ENCODE measurements around the gene IRAK3. TPM values are rescaled to one million over a fixed set of nuclear protein-coding genes. Genes with fewer than 3 reads are reported as not detected.
"Not testable (repeated sequence)": the region's sequence is repeated elsewhere in the genome, so short reads cannot be mapped to it uniquely, and the experiment has no call there.

The IRAK3 gene
- total and polyA plus RNA-seq, 2 donors (not counting 3 experiments of a cell fraction or from before 2014, with no cell fraction given) = 2.3 to 8.5 TPM

- H3K4me1 ChIP-seq (ENCODE audit: control insufficient read depth, extremely low read depth, insufficient read depth, low read length); FAIRE-seq; H3K4me3 ChIP-seq (replicated peaks in 1 of 3; ENCODE audit: insufficient read depth in 1 of 3, low read depth in 1 of 3, low read length in 3 of 3); H3K27me3 ChIP-seq (ENCODE audit: control insufficient read depth in 2 of 2, insufficient read depth in 2 of 2, low read length in 2 of 2); H3K4me2 ChIP-seq (ENCODE audit: insufficient read depth, low read length); POLR2A ChIA-PET; H4K20me1 ChIP-seq (replicated peaks; ENCODE audit: control insufficient read depth, extremely low read depth, insufficient read depth, low read length); H3K27ac ChIP-seq (ENCODE audit: insufficient read depth, low read depth, low read length); H2AFZ ChIP-seq (ENCODE audit: low read depth, low read length); DNase-seq (ENCODE audit: low read depth, low spot score); H3K79me2 ChIP-seq (ENCODE audit: control insufficient read depth, insufficient read depth, low read length); dilution Hi-C loops (cut with MboI; ENCODE audit: extremely low pct_ligation_motif_present, low sequenced_read_pairs); H3K9me3 ChIP-seq (replicated peaks; ENCODE audit: control insufficient read depth, insufficient read depth, low read length); H3K9ac ChIP-seq (replicated peaks; ENCODE audit: extremely low read depth, insufficient read depth, low read length); BruUV-seq (replicated peaks); H3K36me3 ChIP-seq (ENCODE audit: control insufficient read depth in 2 of 2, extremely low read depth in 1 of 2, insufficient read depth in 2 of 2, low read length in 2 of 2); H3K9me1 ChIP-seq (replicated peaks; ENCODE audit: control insufficient read depth, extremely low read depth, insufficient read depth, low read length): not testable (repeated sequence)
- CTCF ChIA-PET = interaction anchor here (1.4 to 2.1 kb wide), 4 partner anchors 14 to 89 kb away, joined by 6 to 21 read pairs (median 8); partner anchors contain the start of gene IRAK3
- peak; percentile 6 for TF ChIP-seq FOS (IDR thresholded peaks at IDR 0.05; ENCODE audit: borderline replicate concordance, insufficient read depth, low read length)
- intact Hi-C loops (cut with micrococcal nuclease) = loop anchor here (1.0 kb wide), 1 partner anchor 89 kb away; no protein-coding TSS in a partner anchor
Observed at GRCh38 chr12:66234037-66234693, 45.2 kb downstream of the IRAK3 start.

- Histone ChIP-seq H3K4me2 (ENCODE audit: insufficient read depth, low read length) (peak overlapping the region; percentile 90), H3K4me3 (replicated peaks in 1 of 3; ENCODE audit: insufficient read depth in 1 of 3, low read depth in 1 of 3, low read length in 3 of 3) (peak overlapping the region; percentile 50 to 78 (median 54)), H2AFZ (ENCODE audit: low read depth, low read length) (peak overlapping the region; percentile 70), H3K9ac (replicated peaks; ENCODE audit: extremely low read depth, insufficient read depth, low read length) (peak overlapping the region; percentile 51)
- H3K27ac ChIP-seq (ENCODE audit: insufficient read depth, low read depth, low read length); BruUV-seq (replicated peaks); H4K20me1 ChIP-seq (replicated peaks; ENCODE audit: control insufficient read depth, extremely low read depth, insufficient read depth, low read length); dilution Hi-C loops (cut with MboI; ENCODE audit: extremely low pct_ligation_motif_present, low sequenced_read_pairs); H3K27me3 ChIP-seq (ENCODE audit: control insufficient read depth in 2 of 2, insufficient read depth in 2 of 2, low read length in 2 of 2); H3K9me3 ChIP-seq (replicated peaks; ENCODE audit: control insufficient read depth, insufficient read depth, low read length); H3K79me2 ChIP-seq (ENCODE audit: control insufficient read depth, insufficient read depth, low read length); H3K4me1 ChIP-seq (ENCODE audit: control insufficient read depth, extremely low read depth, insufficient read depth, low read length); H3K9me1 ChIP-seq (replicated peaks; ENCODE audit: control insufficient read depth, extremely low read depth, insufficient read depth, low read length); H3K36me3 ChIP-seq (ENCODE audit: control insufficient read depth in 2 of 2, extremely low read depth in 1 of 2, insufficient read depth in 2 of 2, low read length in 2 of 2): not testable (repeated sequence)
- FAIRE-seq (peak; percentile 93), DNase-seq (ENCODE audit: low read depth, low spot score) (peak; percentile 64)
- CTCF ChIA-PET = interaction anchor here (0.7 to 2.1 kb wide), 16 partner anchors 9 to 105 kb away, joined by 3 to 21 read pairs (median 5); partner anchors contain the start of genes IRAK3 and TMBIM4
- intact Hi-C loops (cut with micrococcal nuclease) = loop anchor here (1.0 kb wide), 2 partner anchors 66 to 90 kb away; partner anchors contain the start of gene TMBIM4
- POLR2A ChIA-PET = interaction anchor here (0.6 to 1.7 kb wide), 2 partner anchors 37 to 66 kb away, joined by 4 to 8 read pairs; partner anchors contain the start of gene TMBIM4
Observed at GRCh38 chr12:66234773-66235625, 46.0 kb downstream of the IRAK3 start.

Data from endothelial cell of umbilical vein (primary cell).